ENCODE measurements around the gene SUPT5H.

The SUPT5H gene

DNA sequence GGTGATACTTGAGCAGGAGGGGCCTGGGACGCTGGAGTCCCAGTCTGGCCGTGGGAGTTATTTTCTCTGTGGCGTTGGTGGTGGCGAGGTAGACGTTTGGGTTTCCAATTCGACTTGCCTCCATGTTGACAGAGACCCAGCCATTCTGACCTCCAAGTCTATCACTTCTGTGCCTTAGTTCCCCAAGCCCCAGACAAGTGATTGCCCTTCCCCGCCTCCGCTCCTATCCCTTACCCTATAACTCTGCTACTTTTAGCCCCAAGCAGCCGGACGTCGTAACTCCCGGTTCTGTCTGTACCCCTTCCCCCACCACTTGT lies 35.8 kb downstream of the SUPT5H start:
- TF ChIP-seq, protein P1, sequence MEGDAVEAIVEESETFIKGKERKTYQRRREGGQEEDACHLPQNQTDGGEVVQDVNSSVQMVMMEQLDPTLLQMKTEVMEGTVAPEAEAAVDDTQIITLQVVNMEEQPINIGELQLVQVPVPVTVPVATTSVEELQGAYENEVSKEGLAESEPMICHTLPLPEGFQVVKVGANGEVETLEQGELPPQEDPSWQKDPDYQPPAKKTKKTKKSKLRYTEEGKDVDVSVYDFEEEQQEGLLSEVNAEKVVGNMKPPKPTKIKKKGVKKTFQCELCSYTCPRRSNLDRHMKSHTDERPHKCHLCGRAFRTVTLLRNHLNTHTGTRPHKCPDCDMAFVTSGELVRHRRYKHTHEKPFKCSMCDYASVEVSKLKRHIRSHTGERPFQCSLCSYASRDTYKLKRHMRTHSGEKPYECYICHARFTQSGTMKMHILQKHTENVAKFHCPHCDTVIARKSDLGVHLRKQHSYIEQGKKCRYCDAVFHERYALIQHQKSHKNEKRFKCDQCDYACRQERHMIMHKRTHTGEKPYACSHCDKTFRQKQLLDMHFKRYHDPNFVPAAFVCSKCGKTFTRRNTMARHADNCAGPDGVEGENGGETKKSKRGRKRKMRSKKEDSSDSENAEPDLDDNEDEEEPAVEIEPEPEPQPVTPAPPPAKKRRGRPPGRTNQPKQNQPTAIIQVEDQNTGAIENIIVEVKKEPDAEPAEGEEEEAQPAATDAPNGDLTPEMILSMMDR (IDR thresholded peaks at IDR 0.05; ENCODE audit: extremely low read depth, missing control alignments) = no peak
- no peak for DNase-seq (ENCODE audit: low spot score)

DNA sequence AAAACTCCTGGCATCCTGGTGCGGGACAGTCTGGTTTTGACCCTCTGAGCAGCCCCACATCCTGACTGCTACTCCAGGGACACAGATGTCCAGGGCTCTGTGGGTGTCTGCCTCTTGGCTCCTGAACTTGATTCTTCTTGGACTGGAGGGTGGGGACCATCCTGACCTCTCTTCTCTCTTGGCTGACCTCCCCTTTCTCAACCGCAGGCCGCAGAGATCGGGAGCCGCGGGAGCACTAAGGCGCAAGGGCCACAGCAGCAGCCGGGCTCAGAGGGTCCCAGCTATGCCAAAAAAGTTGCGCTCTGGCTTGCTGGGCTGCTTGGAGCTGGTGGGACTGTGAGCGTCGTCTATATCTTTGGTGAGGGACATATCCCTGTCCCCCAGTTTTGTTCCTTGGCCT lies 36.3 kb downstream of the SUPT5H start:
- TF ChIP-seq, protein P1 (IDR thresholded peaks at IDR 0.05; ENCODE audit: extremely low read depth, missing control alignments) = no peak
- no peak for DNase-seq (ENCODE audit: low spot score)

DNA sequence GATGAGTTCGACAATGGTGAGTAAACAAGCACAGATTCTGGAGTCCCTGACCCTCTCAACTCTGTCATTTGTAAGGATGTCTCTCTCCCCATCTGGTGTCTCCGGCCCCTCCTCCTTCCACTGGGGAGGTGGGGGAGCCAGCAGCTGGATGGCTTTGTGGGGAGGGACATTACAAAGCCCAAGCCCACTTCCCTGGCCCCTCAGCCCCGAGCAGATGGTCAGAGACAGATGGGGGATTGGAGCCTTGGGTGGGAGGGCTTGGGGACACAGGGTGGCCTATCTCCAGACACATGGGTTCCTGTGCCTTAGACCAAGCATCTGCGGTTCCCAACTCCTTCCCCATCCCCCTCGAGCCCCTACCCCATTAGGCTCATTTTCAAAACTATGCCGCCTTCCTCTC lies 37.8 kb downstream of the SUPT5H start:
- no peak for DNase-seq (ENCODE audit: low spot score)
- TF ChIP-seq, protein P1 (IDR thresholded peaks at IDR 0.05; ENCODE audit: extremely low read depth, missing control alignments) = no peak

DNA sequence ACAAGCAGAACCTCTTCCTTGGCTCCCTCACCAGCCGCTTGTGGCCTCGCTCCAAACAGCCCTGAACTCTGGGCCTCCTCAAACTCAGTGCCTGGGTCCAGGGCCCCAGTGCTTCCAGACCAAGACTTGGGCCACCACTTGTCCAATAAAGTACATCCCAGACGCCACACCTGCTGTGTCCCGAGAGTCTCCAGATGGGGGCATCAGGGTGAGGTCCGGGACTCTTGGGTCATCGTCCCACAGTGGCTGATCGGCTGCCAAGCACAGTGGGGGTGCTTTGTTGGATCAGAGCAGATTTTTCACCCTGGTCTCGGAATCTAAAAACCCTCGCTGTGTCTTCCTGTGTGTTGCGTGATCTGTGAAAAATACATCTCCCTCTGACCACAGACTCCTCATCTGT lies 44.4 kb downstream of the SUPT5H start:
- TF ChIP-seq, protein P1 (IDR thresholded peaks at IDR 0.05; ENCODE audit: extremely low read depth, missing control alignments) = no peak
- no peak for DNase-seq (ENCODE audit: low spot score)

DNA sequence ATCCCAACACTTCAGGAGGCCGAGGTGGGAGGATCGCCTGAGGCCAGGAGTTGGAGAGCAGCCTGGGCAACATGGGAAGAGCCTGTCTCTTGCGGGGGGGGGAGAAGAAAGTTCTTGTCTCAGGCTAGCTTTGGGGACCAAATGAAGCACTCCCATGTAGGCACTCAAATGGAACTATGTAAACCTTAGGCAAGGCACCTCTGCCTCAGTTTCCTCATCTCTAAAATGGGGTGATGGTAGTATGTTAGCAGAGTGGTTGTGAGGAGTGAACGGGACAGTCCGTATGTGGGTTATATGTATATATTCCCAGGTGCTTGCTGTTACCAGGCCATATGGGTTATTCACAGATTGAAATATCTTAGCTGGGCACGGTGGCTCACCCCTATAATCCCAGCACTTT lies 46.8 kb downstream of the SUPT5H start:
- TF ChIP-seq, protein P1 (IDR thresholded peaks at IDR 0.05; ENCODE audit: extremely low read depth, missing control alignments) = no peak

DNA sequence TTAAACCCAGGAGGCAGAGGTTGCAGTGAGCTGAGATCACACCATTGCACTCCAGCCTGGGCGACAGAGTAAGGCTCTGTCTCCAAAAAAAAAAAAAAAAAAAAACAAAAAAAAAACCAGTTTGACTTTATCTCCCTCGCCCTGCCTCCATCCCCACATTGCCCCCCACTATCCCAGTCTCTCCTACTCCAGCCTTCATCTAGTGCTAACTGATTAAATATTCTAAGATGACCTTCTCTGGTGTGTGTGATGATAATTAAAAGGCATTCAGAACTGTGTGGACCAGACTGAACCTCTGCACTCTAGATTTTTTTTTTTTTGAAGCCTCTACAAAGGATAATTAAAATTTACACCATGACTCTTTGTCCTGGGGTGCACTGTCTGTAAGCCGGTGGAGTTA lies 47.4 kb downstream of the SUPT5H start:
- DNase-seq (ENCODE audit: low spot score) = no peak
- TF ChIP-seq, protein P1 (IDR thresholded peaks at IDR 0.05; ENCODE audit: extremely low read depth, missing control alignments) = no peak

More for the DNA sequence above, 46.8 kb downstream of the SUPT5H start:
- no peak for DNase-seq (ENCODE audit: low spot score)

DNA sequence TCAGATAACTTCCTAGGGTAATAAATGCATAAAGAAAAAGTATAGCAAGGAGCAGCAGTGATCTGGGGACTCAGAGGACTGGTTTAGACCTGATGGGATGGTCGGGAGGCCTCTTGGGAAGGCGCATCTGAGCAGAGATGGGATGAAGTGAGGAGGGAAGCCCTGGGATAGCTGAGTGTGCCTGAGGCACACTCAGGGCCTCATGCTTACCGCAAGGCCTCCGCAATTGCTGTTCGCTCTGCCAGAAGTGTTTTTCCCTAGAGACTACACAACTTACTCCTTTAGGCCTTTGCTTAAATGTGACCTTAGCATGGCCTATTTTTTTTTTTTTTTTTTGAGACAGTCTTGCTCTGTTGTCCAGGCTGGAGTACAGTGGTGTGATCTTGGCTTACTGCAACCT lies 49.3 kb downstream of the SUPT5H start:
- TF ChIP-seq, protein P1 (IDR thresholded peaks at IDR 0.05; ENCODE audit: extremely low read depth, missing control alignments) = no peak
- no peak for DNase-seq (ENCODE audit: low spot score)

Data from GM20000 (cell line).